GM12878 (cell line): ENCODE results near the gene C10orf143. TPM values are rescaled to one million over a fixed set of nuclear protein-coding genes. Genes with fewer than 3 reads are reported as not detected.

ENCODE experiments used
- ATAC-seq: fragments of 200-7000 bp; cut with Tn5 transposase; 3 replicates; pipeline ENCODE4 v1.9.1; 2020; ENCODE audit warnings: mild to moderate bottlenecking, moderate library complexity
- BruUV-seq: library from RNA; stranded (reverse); fragments of 400-500 nt; replicated peaks from 2 replicates; lab custom pipeline; 2021; lab: Mats Ljungman, UMichigan
- CTCF ChIA-PET: fragments of 300-600 bp; sonication (Branson Sonifier 250); formaldehyde crosslinking; extraction: SDS; loops from one replicate; lab custom pipeline; 2021; ENCODE audit warnings: inconsistent platforms; lab: Yijun Ruan, JAX
- POLR2A ChIA-PET: fragments of 350-600 bp; formaldehyde crosslinking; extraction: SDS; loops from one replicate; lab custom pipeline; 2021; ENCODE audit warnings: inconsistent platforms; lab: Charles Lee
- RAD21 ChIA-PET: fragments of 300-600 bp; sonication (Branson Sonifier 250); formaldehyde crosslinking; loops from one replicate; lab custom pipeline; 2023; ENCODE audit warnings: antibody characterized with exemption; ENCODE audit not compliant: unreplicated experiment; lab: Charles Lee
- SMC1A ChIA-PET: fragments of 300-600 bp; sonication (Branson Sonifier 250); formaldehyde crosslinking; loops from one replicate; lab custom pipeline; 2023; ENCODE audit not compliant: unreplicated experiment, uncharacterized antibody; lab: Charles Lee
- DNase-seq: peaks from one replicate; pipeline ENCODE4 v3.0.0-alpha.2; 2011; ENCODE audit warnings: low read depth, low spot score
- FAIRE-seq: peaks from 3 replicates; lab custom pipeline; 2011; peaks lifted over from hg19 to GRCh38; lab: Jason Lieb, UNC
- H2AFZ ChIP-seq: 2 replicates; pipeline ENCODE4 v1.6.0; 2011; ENCODE audit warnings: low read depth, low read length, control low read depth; ENCODE audit not compliant: control insufficient read depth
- H3K27ac ChIP-seq: 2 replicates; pipeline ENCODE4 v1.5.1; 2011; ENCODE audit warnings: control low read depth; ENCODE audit not compliant: control insufficient read depth, insufficient read depth
- H3K27me3 ChIP-seq, 2 experiments: replicated peaks in 1 of 2; 2 replicates each; pipeline versions ENCODE4 v1.6.0 to v1.6.1; 2011; ENCODE audit warnings: low read length in 1 of 2; ENCODE audit not compliant: control insufficient read depth in 2 of 2, insufficient read depth in 2 of 2
- H3K36me3 ChIP-seq, 2 experiments: 2 replicates each; pipeline ENCODE4 v1.5.1; 2011; ENCODE audit warnings: low read length in 1 of 2; ENCODE audit not compliant: control insufficient read depth in 2 of 2, insufficient read depth in 2 of 2
- H3K4me1 ChIP-seq: 2 replicates; pipeline ENCODE4 v1.6.1; 2011; ENCODE audit warnings: mild to moderate bottlenecking, low read length, moderate library complexity, mixed read lengths; ENCODE audit not compliant: control insufficient read depth, insufficient read depth
- H3K4me2 ChIP-seq: 2 replicates; pipeline ENCODE4 v1.6.0; 2011; ENCODE audit warnings: control low read depth; ENCODE audit not compliant: control insufficient read depth, insufficient read depth
- H3K4me3 ChIP-seq: fragments of 200-600 bp; sonication (generic); 2 replicates; pipeline ENCODE4 v1.5.1; 2016
- H3K79me2 ChIP-seq: 2 replicates; pipeline ENCODE4 v1.6.0; 2011; ENCODE audit warnings: low read length; ENCODE audit not compliant: control insufficient read depth, insufficient read depth
- H3K9ac ChIP-seq: 2 replicates; pipeline ENCODE4 v1.8.0; 2011; ENCODE audit warnings: low read length, control low read depth, mixed read lengths; ENCODE audit not compliant: control insufficient read depth, insufficient read depth
- H3K9me3 ChIP-seq: replicated peaks from 3 replicates; pipeline ENCODE4 v1.5.1; 2011; ENCODE audit warnings: mild to moderate bottlenecking, low read length; ENCODE audit not compliant: control insufficient read depth, insufficient read depth
- H4K20me1 ChIP-seq: 2 replicates; pipeline ENCODE4 v1.6.0; 2011; ENCODE audit not compliant: control insufficient read depth, insufficient read depth
- ATF7 ChIP-seq: fragments of 450-650 bp; IDR thresholded peaks from 2 replicates; pipeline ENCODE4 v1.6.1; 2016; ENCODE audit warnings: low read depth, mild to moderate bottlenecking
- CHD2 ChIP-seq: IDR thresholded peaks from 2 replicates; pipeline ENCODE4 v1.6.1; 2011; ENCODE audit warnings: low read depth, low read length, improper control_type of control experiment, borderline replicate concordance
- GATAD2B ChIP-seq: fragments of 450-650 bp; conservative IDR thresholded peaks from 2 replicates; pipeline ENCODE4 v1.6.1; 2017; ENCODE audit warnings: low read depth, mild to moderate bottlenecking, moderate library complexity
- LARP7 ChIP-seq: fragments of 450-650 bp; IDR thresholded peaks from 2 replicates; pipeline ENCODE4 v1.6.1; 2017; ENCODE audit warnings: mild to moderate bottlenecking
- MEF2B ChIP-seq: fragments of 450-650 bp; IDR thresholded peaks from 2 replicates; pipeline ENCODE4 v1.6.1; 2018; ENCODE audit warnings: mild to moderate bottlenecking, moderate library complexity; ENCODE audit not compliant: partially characterized antibody, poor library complexity, severe bottlenecking
- MLLT1 ChIP-seq: fragments of 450-650 bp; IDR thresholded peaks from 2 replicates; pipeline ENCODE4 v1.6.1; 2016; ENCODE audit warnings: mild to moderate bottlenecking
- MTA2 ChIP-seq: fragments of 450-650 bp; IDR thresholded peaks from 2 replicates; pipeline ENCODE4 v1.6.1; 2016; ENCODE audit warnings: low read depth, mild to moderate bottlenecking, moderate library complexity
- MXI1 ChIP-seq: fragments of 150-350 bp; IDR thresholded peaks from 2 replicates; pipeline ENCODE4 v1.6.1; 2011; ENCODE audit warnings: low read depth, mild to moderate bottlenecking, inconsistent platforms, low read length, improper control_type of control experiment
- MYC ChIP-seq: IDR thresholded peaks from 2 replicates; pipeline ENCODE4 v1.6.1; 2011; ENCODE audit warnings: mild to moderate bottlenecking, low read length, moderate library complexity, inconsistent platforms; ENCODE audit not compliant: insufficient read depth, insufficient replicate concordance, insufficient read length, severe bottlenecking
- NKRF ChIP-seq: fragments of 450-650 bp; conservative IDR thresholded peaks from 2 replicates; pipeline ENCODE4 v1.6.1; 2017; ENCODE audit warnings: mild to moderate bottlenecking, moderate library complexity
- NR2F1 ChIP-seq: fragments of 450-650 bp; conservative IDR thresholded peaks from 2 replicates; pipeline ENCODE4 v1.6.1; 2017; ENCODE audit warnings: mild to moderate bottlenecking
- NRF1 ChIP-seq: conservative IDR thresholded peaks from 2 replicates; pipeline ENCODE4 v1.6.1; 2011; ENCODE audit warnings: mild to moderate bottlenecking, low read depth, low read length, improper control_type of control experiment
- PRDM15 ChIP-seq: fragments of 450-650 bp; formaldehyde crosslinking; IDR thresholded peaks from 2 replicates; pipeline ENCODE4 v1.4.0; 2020; ENCODE audit warnings: mild to moderate bottlenecking, moderate library complexity
- SIX5 ChIP-seq: IDR thresholded peaks from 2 replicates; pipeline ENCODE4 v1.6.1; 2011; ENCODE audit warnings: mild to moderate bottlenecking, low read depth, low read length, moderate library complexity; ENCODE audit not compliant: severe bottlenecking
- SMAD5 ChIP-seq: IDR thresholded peaks from 2 replicates; pipeline ENCODE4 v1.6.1; 2016; ENCODE audit warnings: antibody characterized with exemption, low read depth
- SMARCA5 ChIP-seq: fragments of 450-650 bp; IDR thresholded peaks from 2 replicates; pipeline ENCODE4 v1.6.1; 2017; ENCODE audit warnings: mild to moderate bottlenecking
- STAT3 ChIP-seq: IDR thresholded peaks from 2 replicates; pipeline ENCODE4 v1.6.1; 2011; ENCODE audit warnings: low read depth, low read length, improper control_type of control experiment
- TCF12 ChIP-seq: IDR thresholded peaks from 2 replicates; pipeline ENCODE4 v1.6.1; 2011; ENCODE audit warnings: low read depth, mild to moderate bottlenecking, low read length
- WGBS: methylation state at CpG from one replicate; pipeline ENCODE4 v1.1.6; 2016; ENCODE audit warnings: low lambda C conversion rate; ENCODE audit not compliant: insufficient replicate concordance, insufficient coverage; ENCODE audit errors: missing lambda C conversion rate; 5-methylcytosine and 5-hydroxymethylcytosine counted together
- in situ Hi-C: fragments of 300-500 bp; cut with MboI; formaldehyde crosslinking; loops from 9 replicates; pipeline ENCODE4 v1.14.3; 2018; ENCODE audit warnings: mixed read lengths
- intact Hi-C: fragments of 100-400 bp; cut with micrococcal nuclease; formaldehyde crosslinking; loops from one replicate; pipeline ENCODE4 v1.14.2; 2022; ENCODE audit not compliant: unreplicated experiment
- polyA plus RNA-seq, 11 experiments: library from polyadenylated mRNA; depleted of rRNA in 4 of 11; unstranded in 6 of 11; stranded (reverse) in 5 of 11; fragments of >200 nt; fragmentation: Nextera tagmentation in 4 of 11; fragmentation: Illumina TruSeq in 1 of 11; extraction: Ambion mirVana in 4 of 11; extraction: Trizol in 1 of 11; gene quantifications; 1 replicate in 1 of 11; 2 replicates in 10 of 11; pipeline versions ENCODE4 v1.2.1 to v1.2.3, GENCODE V29; 2011 to 2016; ENCODE audit warnings: inconsistent platforms in 2 of 11, missing spikeins in 2 of 11, low read depth in 1 of 11
- total RNA-seq, 4 experiments: library from RNA; depleted of rRNA in 3 of 4; stranded (reverse); fragments of >200 nt in 3 of 4; fragmentation: Illumina TruSeq in 1 of 4; extraction: Trizol in 1 of 4; gene quantifications; 2 replicates each; pipeline versions ENCODE4 v1.2.1 to v1.2.3, GENCODE V29; 2013 to 2021

Gene C10orf143
- total and polyA plus RNA-seq, 10 of the 15 experiments (the other 5 are each of a cell fraction or from before 2014, with no cell fraction given) = 0.64 to 7.9 (median 2.6) TPM

GRCh38 chr10:130016993-130017630 is 93.5 kb downstream of the C10orf143 start:
- Histone ChIP-seq H3K36me3 (no peaks in the 10 kb centered on the region), H3K4me3 (no peak overlapping the region), H3K9ac (no peak overlapping the region), H3K27me3 (no peaks in the 10 kb centered on the region), H2AFZ (no peak overlapping the region), H4K20me1 (no peaks in the 10 kb centered on the region), H3K4me2 (no peak overlapping the region), H3K4me1 (no peaks in the 10 kb centered on the region), H3K9me3 (no peaks in the 10 kb centered on the region), H3K27ac (no peak overlapping the region), H3K79me2 (no peaks in the 10 kb centered on the region)
- 69% methylated on average over 19 of the region's 19 CpGs for WGBS
- BruUV-seq = no TSS peak
- ATAC-seq (no peak), DNase-seq (no peak), FAIRE-seq (no peak)
- in situ Hi-C loops = no loop called here
- POLR2A ChIA-PET = no interaction called here
- SMC1A ChIA-PET = no interaction called here
- intact Hi-C loops = no loop called here
- RAD21 ChIA-PET = no interaction called here
- CTCF ChIA-PET = no interaction called here
- TF ChIP-seq LARP7 (no peak), MLLT1 (no peak), NRF1 (no peak), NR2F1 (no peak), ATF7 (no peak), PRDM15 (CRISPR knock-in tag) (no peak), CHD2 (no peak), TCF12 (no peak), NKRF (no peak), SMARCA5 (no peak), MEF2B (no peak), SMAD5 (no peak), SIX5 (no peak), MXI1 (no peak), MYC (no peak), MTA2 (no peak), GATAD2B (no peak), STAT3 (no peak)
